NT2/D1 (cell line): ENCODE measurements around the gene SLC41A3.

Experiments
- SUZ12 ChIP-seq: IDR thresholded peaks from 2 replicates; pipeline ENCODE4 v1.6.1; 2011; ENCODE audit not compliant: insufficient read length, insufficient read depth; ENCODE audit errors: extremely low read depth
- YY1 ChIP-seq: IDR thresholded peaks from 2 replicates; pipeline ENCODE4 v1.6.1; 2011; ENCODE audit not compliant: insufficient read length, insufficient read depth
- ZNF274 ChIP-seq: IDR thresholded peaks from 2 replicates; pipeline ENCODE4 v1.6.1; 2011; ENCODE audit warnings: mild to moderate bottlenecking, low read depth, low read length

DNA sequence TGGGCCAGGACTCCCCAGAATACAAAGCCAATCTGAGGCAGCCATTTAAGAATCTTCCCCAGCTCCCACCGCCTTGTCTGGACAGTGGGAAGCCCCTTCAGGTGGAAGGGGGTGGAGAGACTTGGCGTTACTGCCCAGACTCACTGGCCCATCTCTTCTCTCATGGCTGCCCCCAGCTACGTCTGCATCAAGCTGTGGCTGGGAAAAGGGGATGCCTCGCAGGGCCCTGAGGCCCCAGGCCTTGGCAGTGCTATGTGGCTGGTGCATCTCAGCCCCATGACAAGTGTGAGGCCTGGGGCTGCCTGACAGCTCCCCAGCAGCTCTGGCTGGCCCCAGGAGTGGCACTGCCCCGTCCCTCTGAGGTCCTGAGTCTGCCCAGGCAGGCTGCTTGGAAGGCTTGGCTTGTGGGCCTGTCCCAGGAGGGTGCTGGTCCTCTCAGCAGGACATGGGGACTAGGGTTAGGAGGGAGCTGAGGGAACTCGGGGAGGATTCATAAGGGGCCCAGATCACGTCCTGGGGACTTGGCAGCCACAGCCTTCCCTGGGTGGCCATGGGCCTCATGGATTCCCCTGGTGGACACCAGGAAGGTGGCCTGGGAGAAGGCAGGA is 20.2 kb upstream of the SLC41A3 start:
- TF ChIP-seq ZNF274 (no peak), YY1 (no peak), SUZ12 (no peak)
